Astrocyte (in vitro differentiated cells and primary cell): ENCODE measurements around the gene ARF6.

Source experiments
- EZH2 ChIP-seq: IDR thresholded peaks from 2 replicates; pipeline ENCODE4 v1.6.1; 2012; ENCODE audit warnings: mild to moderate bottlenecking, low read length, inconsistent platforms; ENCODE audit not compliant: insufficient read depth
- TF ChIP-seq, protein P1 (sequence below): IDR thresholded peaks from 2 replicates; pipeline ENCODE4 v1.5.1; 2011; ENCODE audit warnings: low read depth, mild to moderate bottlenecking, inconsistent platforms, low read length, moderate library complexity; ENCODE audit not compliant: insufficient read depth

DNA sequence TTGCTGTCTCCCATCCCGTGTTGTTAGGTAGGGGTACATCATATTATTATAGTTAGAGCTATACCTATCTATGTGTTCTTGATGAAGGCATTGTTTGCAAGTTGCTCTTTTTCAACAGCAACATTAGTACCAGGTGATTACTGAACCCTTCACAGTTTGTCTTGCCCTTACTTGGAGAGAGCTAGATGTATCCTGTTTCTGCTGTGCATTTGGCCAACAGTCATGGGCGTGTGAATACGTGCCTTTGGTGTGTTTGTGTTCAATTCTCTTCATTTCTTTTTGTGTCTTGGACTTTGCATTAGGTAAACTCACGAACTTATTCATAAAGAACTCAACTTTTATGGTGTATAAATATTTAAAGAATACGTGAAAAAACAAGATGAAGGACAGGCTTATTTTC is 14.3 kb downstream of the ARF6 start:
- TF ChIP-seq, protein P1, sequence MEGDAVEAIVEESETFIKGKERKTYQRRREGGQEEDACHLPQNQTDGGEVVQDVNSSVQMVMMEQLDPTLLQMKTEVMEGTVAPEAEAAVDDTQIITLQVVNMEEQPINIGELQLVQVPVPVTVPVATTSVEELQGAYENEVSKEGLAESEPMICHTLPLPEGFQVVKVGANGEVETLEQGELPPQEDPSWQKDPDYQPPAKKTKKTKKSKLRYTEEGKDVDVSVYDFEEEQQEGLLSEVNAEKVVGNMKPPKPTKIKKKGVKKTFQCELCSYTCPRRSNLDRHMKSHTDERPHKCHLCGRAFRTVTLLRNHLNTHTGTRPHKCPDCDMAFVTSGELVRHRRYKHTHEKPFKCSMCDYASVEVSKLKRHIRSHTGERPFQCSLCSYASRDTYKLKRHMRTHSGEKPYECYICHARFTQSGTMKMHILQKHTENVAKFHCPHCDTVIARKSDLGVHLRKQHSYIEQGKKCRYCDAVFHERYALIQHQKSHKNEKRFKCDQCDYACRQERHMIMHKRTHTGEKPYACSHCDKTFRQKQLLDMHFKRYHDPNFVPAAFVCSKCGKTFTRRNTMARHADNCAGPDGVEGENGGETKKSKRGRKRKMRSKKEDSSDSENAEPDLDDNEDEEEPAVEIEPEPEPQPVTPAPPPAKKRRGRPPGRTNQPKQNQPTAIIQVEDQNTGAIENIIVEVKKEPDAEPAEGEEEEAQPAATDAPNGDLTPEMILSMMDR: no peak
- no peak for TF ChIP-seq EZH2
